Testis (tissue), 3 donors: ENCODE results near the gene RMDN2. TPM values are rescaled to one million over a fixed set of nuclear protein-coding genes. Genes with fewer than 3 reads are reported as not detected.

ENCODE experiments used
- DNase-seq: peaks from one replicate; pipeline ENCODE4 v3.0.0-alpha.2; 2019
- H3K27ac ChIP-seq, 2 donors: fragments of 200-600 bp; sonication (generic); one replicate each; pipeline ENCODE4 v1.5.1; 2019
- H3K27me3 ChIP-seq: fragments of 200-600 bp; sonication (generic); one replicate; pipeline ENCODE4 v1.5.1; 2019
- H3K36me3 ChIP-seq: fragments of 200-600 bp; sonication (generic); one replicate; pipeline ENCODE4 v1.5.1; 2017; ENCODE audit warnings: low read depth; ENCODE audit errors: missing control alignments
- H3K4me1 ChIP-seq: fragments of 200-600 bp; sonication (generic); one replicate; pipeline ENCODE4 v1.5.1; 2019
- H3K4me3 ChIP-seq, 2 donors: fragments of 200-600 bp; sonication (generic); one replicate each; pipeline ENCODE4 v1.5.1; 2017 to 2019
- H3K9me3 ChIP-seq: fragments of 200-600 bp; sonication (generic); one replicate; pipeline ENCODE4 v1.5.1; 2017
- CTCF ChIP-seq, 3 experiments: fragments of 450-650 bp in 2 of 3; fragments of 200-600 bp in 1 of 3; sonication (generic) in 1 of 3; IDR thresholded peaks; one replicate each; pipeline ENCODE4 v1.5.1; 2016 to 2019; ENCODE audit warnings: antibody characterized with exemption in 3 of 3, mild to moderate bottlenecking in 2 of 3, moderate library complexity in 1 of 3
- POLR2A ChIP-seq: fragments of 450-650 bp; IDR thresholded peaks from one replicate; pipeline ENCODE4 v1.6.1; 2017; ENCODE audit warnings: antibody characterized with exemption, mild to moderate bottlenecking, moderate library complexity
- WGBS, 2 donors: methylation state at CpG; one replicate each; pipeline ENCODE4 v1.1.5; 2018; 5-methylcytosine and 5-hydroxymethylcytosine counted together
- intact Hi-C: fragments of 100-400 bp; cut with DNase I; formaldehyde crosslinking; loops from one replicate; pipeline ENCODE4 v1.15.1; 2023; ENCODE audit warnings: low total_unique reads
- polyA plus RNA-seq: library from polyadenylated mRNA; stranded (reverse); fragments of 350-450 nt; fragmentation: Illumina TruSeq; extraction: RNeasy Lipid Tissue Mini Kit (QIAGEN cat#74804); gene quantifications from one replicate; pipeline ENCODE4 v1.2.3, GENCODE V29; 2014; ENCODE audit warnings: low read depth, low replicate concordance; ENCODE audit not compliant: insufficient read depth
- total RNA-seq, 2 donors: library from RNA; depleted of rRNA; stranded (reverse); fragments of >200 nt; gene quantifications; one replicate each; pipeline ENCODE4 v1.2.3, GENCODE V29; 2016

RMDN2 gene
- total and polyA plus RNA-seq, 3 donors from 2014 or later = 22.8 to 34.9 (median 31.6) TPM

- H3K9me3 ChIP-seq = no peaks in the 10 kb centered on the region
- H3K4me3 ChIP-seq = no peak overlapping the region
- no peaks in the 10 kb centered on the region for H3K27me3 ChIP-seq
- no peak for DNase-seq
- TF ChIP-seq CTCF (IDR thresholded peaks at IDR 0.05) (no peak), POLR2A (no peak)
- H3K27ac ChIP-seq = no peak overlapping the region
- intact Hi-C loops = no loop called here
- 96 to 97% methylated on average over 3 of the region's 3 CpGs for WGBS, 2 donors
- no peaks in the 10 kb centered on the region for H3K36me3 ChIP-seq
- H3K4me1 ChIP-seq = no peaks in the 10 kb centered on the region
Measured at GRCh38 chr2:37966326-37966725, 41.2 kb downstream of the RMDN2 start.

- Histone ChIP-seq H3K27ac (no peak overlapping the region), H3K9me3 (no peaks in the 10 kb centered on the region), H3K27me3 (no peaks in the 10 kb centered on the region), H3K4me1 (no peaks in the 10 kb centered on the region), H3K4me3 (no peak overlapping the region), H3K36me3 (no peaks in the 10 kb centered on the region)
- intact Hi-C loops = no loop called here
- DNase-seq = no peak
- TF ChIP-seq POLR2A = no peak
- no peak for TF ChIP-seq CTCF (IDR thresholded peaks at IDR 0.05)
Measured at GRCh38 chr2:37969731-37970130, 44.6 kb downstream of the RMDN2 start.

- no peak overlapping the region for H3K27ac ChIP-seq
- no peaks in the 10 kb centered on the region for H3K27me3 ChIP-seq
- TF ChIP-seq CTCF (IDR thresholded peaks at IDR 0.05) (no peak), POLR2A (no peak)
- H3K36me3 ChIP-seq = no peaks in the 10 kb centered on the region
- H3K4me1 ChIP-seq = no peaks in the 10 kb centered on the region
- 95 to 98% methylated on average over 1 of the region's 1 CpG for WGBS, 2 donors
- no peak overlapping the region for H3K4me3 ChIP-seq
- intact Hi-C loops = no loop called here
- no peak for DNase-seq
- no peaks in the 10 kb centered on the region for H3K9me3 ChIP-seq
Measured at GRCh38 chr2:37971971-37972370, 46.9 kb downstream of the RMDN2 start.

GRCh38 chr2:37973615-37974353 lies 48.7 kb downstream of the RMDN2 start:
- intact Hi-C loops = no loop called here
- TF ChIP-seq CTCF (IDR thresholded peaks at IDR 0.05) = no peak
- no peak for TF ChIP-seq POLR2A
- DNase-seq = no peak
- no peak overlapping the region for H3K27ac ChIP-seq
- no peak overlapping the region for H3K4me3 ChIP-seq
- no peaks in the 10 kb centered on the region for H3K27me3 ChIP-seq
- H3K36me3 ChIP-seq = no peaks in the 10 kb centered on the region
- no peaks in the 10 kb centered on the region for H3K4me1 ChIP-seq
- H3K9me3 ChIP-seq = no peaks in the 10 kb centered on the region
- WGBS, 2 donors = 89 to 92% methylated on average over 15 of the region's 15 CpGs

- Histone ChIP-seq H3K27me3 (no peaks in the 10 kb centered on the region), H3K36me3 (no peaks in the 10 kb centered on the region), H3K4me1 (no peaks in the 10 kb centered on the region), H3K4me3 (no peak overlapping the region), H3K27ac (no peak overlapping the region), H3K9me3 (no peaks in the 10 kb centered on the region)
- DNase-seq = no peak
- no peak for TF ChIP-seq CTCF (IDR thresholded peaks at IDR 0.05)
- no peak for TF ChIP-seq POLR2A
- intact Hi-C loops = no loop called here
- WGBS, 2 donors = 90 to 93% methylated on average over 2 of the region's 2 CpGs
Measured at GRCh38 chr2:37975808-37976207, 50.7 kb downstream of the RMDN2 start.
